GM21529 (cell line): ENCODE measurements around the gene NHEJ1.

Experiments
- ATAC-seq: cut with Tn5 transposase; IDR thresholded peaks from one replicate; pipeline ENCODE4 v1.9.1; 2021; ENCODE audit not compliant: unreplicated experiment

Gene NHEJ1

DNA sequence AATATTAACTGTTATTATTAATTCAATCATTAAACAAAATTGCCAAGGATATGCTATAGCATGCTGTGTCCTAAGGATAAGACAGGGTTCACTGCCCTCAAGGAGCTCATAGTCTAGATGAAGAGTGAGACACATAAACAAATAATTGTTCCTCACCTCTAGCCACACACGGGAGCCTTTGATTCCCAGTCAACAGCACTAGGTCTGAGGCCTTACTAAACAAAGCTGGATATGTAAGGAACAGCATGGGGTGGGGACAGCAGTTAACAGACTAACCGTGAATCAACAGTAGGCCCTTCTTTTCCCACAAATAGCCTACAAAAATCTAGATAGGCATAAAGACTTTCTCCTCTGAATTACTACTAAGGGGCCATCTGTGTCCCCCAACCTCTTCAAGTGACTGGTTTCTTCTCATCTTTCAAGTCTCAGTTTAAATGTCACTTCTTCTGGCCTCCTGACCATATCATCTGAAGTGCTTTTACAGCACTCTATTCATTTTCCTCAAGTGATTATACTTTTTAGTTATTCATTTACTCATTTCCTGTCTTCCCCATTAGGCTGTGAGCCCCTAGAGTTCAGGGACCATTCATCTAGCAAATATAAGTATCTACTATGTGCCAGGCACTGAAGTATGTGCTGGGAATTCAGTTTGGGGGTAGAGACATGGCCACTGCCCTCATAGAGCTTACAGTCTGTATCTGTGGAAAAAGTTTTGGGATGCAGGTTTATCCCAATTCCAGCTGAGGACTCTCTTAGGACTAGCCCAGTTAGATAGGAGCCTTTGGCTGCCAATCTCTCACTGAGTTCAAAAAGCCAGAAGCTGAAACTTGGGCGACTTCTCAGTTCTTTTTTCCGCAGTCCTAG, 69.9 kb downstream of the NHEJ1 start:
- no peak for ATAC-seq

- ATAC-seq: no peak
Measured at GRCh38 chr2:219089330-219089729, 71.3 kb downstream of the NHEJ1 start.

DNA sequence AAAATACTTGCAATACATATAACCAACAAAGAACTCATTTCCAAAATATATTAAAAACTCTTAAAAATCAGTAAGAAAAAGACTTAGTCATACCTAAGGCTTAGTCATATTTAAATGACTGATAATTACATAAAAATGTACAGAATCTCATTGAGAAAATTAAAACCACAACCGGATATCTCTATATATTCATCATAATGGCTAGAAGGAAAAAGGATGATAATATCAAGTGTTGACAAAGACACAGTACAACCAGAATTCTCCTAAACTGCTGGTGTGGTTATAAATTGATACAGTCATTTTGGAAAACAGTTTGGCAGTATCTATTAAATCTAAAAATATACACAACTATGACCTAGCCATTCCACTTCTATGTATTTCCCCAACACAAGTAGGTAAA, 72.8 kb downstream of the NHEJ1 start:
- ATAC-seq: no peak

DNA sequence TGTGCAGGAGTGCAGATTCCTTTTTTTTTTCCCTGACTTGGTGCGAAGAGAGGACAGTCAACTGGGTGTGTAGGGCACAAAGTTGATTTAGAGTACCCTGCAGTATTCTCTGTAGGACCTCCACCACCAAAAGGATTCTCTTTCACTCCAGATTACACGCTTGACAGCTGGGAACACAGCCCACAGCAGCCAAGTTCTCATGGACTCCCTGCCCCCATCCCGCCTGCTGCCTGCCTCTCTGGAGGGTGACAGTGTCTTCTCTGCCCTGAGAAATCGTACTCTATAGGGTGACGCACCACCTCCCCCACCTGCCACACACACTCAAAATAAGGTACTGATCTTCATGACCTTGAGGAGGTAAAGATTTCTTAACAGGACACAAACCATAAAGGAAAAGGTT, 73.3 kb downstream of the NHEJ1 start:
- no peak for ATAC-seq

GRCh38 chr2:219086196-219086595, 74.4 kb downstream of the NHEJ1 start:
- ATAC-seq: no peak

DNA sequence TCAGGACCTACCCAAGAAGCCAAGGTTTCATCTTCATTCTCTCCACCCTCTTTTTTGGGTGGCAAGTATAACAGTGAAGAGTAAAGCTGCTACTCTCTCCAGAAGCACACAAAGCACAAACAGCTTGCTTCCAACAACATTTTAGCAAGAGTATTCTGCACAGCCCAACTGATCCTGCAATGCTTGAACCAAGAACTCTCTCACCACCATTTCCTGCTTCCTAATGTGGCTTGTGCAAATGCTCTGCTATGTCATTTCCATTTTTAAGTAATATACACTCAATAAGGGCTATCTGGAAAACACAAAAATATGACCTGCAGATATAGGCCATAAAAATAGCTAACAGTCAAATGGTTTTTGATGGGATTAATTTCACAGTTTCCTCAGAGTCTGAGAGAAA, 75.8 kb downstream of the NHEJ1 start:
- no peak for ATAC-seq

DNA sequence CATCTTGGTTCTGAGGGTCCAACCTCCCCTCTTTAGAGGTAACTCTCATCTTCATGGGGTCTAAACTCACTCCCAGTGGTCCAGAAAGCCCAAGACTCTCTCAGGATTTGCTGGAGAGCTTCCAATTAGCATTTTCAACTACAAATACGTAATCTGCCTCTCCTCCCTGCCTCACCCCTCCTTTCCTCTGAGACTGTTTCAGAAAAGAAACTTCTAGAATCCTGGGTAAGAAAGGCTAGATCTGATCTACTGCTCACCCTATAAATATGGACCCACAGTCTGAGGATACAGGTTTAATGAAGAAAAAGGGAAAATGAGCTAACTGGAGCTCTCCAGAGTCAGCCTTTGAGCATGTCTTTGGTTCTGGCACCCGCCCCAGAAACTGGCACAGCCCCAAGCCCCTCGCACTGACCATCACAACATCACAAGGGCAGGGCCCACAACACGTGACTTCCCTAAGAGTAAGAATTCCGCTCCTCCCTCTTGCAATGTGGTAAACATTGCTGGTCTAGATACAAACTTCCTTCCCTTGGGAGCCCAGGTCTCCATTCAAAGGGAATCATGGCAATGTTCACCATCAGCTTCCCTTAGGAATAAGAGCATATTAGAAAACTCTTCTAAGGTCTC, 78.2 kb downstream of the NHEJ1 start:
- ATAC-seq: no peak

DNA sequence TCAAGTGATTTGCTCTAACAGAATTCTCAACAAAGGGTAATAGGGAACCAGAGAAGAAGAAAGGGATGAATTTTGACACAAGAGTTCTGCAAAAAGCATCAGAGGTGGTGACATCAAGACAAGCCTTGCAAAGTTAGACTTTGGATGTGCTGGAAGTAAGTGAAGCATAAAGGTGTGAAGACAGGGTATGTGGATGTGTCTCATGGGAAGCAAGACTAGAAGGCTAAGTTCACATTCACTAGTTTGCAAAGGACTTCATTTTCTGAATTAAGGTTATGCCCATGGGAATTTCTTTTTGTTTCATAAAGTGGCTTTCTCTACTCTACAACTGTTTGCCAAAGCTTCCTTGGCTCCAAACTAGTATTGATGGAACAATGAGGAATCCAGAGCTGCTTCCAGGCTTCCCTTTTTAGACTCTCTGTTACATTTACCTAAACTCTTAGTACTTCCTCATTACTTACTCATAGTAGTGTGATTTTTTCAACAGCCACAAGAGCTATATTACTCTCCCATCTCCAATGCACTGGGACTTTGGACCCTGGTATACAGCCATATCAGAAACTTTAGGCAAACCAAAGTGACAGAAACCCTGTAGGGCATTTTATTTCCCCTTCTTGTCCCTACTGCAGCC, 78.8 kb downstream of the NHEJ1 start:
- no peak for ATAC-seq

DNA sequence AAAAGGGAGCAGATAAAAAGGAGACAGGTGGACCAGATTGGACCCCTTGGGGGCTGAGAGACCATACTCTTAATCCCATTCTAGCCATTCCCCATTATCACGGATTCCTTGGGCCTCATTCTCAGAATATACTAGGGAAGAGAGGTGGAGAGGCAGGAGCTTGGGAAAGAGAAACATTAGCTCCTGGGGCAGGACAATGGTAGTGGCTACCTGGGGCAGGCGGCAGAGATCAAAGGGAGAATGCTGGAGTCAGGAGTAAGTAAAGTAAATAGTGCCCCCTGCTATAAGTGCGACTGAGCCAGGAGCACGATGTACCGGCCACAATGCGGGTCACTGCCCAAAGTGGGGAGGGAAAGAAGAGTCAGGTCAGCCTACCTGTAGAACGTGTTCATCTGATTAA, 79.5 kb downstream of the NHEJ1 start:
- ATAC-seq: no peak

DNA sequence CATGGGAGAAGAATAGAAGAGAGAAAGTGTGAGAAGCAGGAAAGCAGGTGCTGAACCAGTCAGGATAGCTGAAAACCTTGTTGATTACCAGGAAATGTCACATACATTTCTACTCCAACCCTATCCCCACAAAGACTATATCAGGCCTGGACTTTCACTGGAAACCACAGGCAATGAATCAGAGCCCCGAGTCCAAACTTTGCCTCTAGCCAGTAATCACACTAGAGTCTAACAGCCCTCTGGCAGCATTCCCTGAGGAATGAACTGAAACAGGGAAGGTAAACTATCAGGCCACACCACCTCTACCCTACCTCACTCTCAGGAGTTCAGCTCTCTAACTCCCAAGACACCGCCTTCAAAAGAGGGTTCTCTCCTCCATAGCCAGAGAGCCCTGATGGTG, 81.2 kb downstream of the NHEJ1 start:
- no peak for ATAC-seq

DNA sequence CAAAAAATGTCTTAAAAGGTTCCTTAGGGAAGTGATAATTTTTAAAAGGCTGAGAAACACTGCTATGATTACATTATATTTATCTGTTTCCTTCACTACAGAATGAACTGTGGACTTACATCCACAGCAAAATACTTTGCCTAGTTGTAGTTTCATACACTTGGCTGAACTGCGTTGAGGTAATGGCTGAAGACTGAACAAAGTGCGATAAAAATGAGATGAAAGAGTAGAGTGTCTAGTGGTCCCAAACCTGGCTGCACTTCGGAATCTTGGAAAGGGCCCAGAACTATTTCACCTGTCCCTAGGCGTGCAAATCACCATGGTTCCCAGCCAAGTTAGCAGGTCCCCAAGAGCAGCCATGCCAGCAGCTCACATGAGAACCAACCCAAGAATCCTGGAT, 81.7 kb downstream of the NHEJ1 start:
- no peak for ATAC-seq

DNA sequence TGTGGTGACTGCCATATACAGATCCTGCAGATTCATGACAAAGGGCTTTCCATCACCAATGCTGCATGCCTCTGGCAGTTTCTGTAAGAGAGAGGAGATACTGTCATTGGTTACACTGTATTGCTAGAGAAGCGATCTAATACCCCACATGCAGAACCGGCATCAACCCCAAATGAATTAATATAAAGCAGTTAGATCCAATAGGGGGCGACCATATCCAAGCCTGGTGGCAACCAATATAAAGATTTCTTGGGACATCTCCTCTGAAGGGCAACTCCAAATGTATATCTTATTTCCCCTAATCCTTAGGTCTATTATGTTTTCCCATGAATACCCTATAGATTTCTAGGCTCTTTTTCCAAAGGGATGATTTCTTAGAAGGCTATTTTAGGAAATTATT, 82.5 kb downstream of the NHEJ1 start:
- ATAC-seq: no peak

- ATAC-seq: no peak
Measured at GRCh38 chr2:219076253-219076652, 84.4 kb downstream of the NHEJ1 start.

DNA sequence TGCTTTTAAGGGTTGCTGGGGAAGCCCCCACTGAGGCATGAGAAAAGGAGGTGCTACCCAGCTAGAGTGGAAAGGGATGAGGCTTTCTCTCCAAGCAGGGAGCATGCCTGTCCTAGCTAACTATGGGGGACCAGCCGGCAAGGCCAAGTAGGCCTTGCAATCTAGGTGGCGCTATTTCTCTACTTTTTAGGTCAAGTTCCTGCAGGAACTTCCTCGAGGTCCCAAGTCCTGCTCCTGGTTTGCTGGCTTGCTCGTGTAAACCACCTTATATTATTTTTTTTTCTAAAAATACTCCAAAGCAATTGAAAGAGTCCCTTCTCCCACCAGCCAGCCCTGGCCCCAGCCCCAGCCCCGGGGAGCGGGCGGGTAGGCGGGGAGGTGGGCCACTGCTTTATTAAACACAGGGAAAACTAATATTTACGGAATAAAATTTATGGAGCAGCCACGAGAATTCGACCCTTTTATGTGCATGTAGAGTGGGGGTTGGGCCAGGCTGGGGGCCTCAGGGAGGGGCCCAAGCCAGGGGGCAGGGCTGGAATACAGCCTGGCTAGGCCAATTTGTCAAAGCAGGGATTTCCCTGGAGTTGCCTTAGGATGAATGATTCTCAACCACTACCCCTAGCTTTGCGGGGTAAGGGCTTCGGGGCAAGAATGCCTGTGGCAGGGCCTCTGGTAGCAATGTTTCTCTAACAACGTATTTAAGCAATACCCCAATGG, 87.0 kb downstream of the NHEJ1 start:
- no peak for ATAC-seq

- no peak for ATAC-seq
Measured at GRCh38 chr2:219072741-219073250, 87.8 kb downstream of the NHEJ1 start.

- no peak for ATAC-seq
Measured at GRCh38 chr2:219071131-219071816, 89.3 kb downstream of the NHEJ1 start.

GRCh38 chr2:219065484-219065883, 95.1 kb downstream of the NHEJ1 start:
- ATAC-seq: no peak

GRCh38 chr2:219062081-219062480, 98.5 kb downstream of the NHEJ1 start:
- ATAC-seq: no peak

- no peak for ATAC-seq
Measured at GRCh38 chr2:219060821-219061791, 99.5 kb downstream of the NHEJ1 start, which contains the start of gene IHH. Gene IHH, minus strand, starts transcription at chr2:219060921. Its CDS starts 454 bp downstream, at chr2:219060467.
